ENCODE measurements around the gene CFAP53.

Gene CFAP53

GRCh38 chr18:50177294-50177992 lies 88.9 kb downstream of the CFAP53 start:
- ATAC-seq (replicated peaks; ENCODE audit: extremely low read depth, poor library complexity, severe bottlenecking): no peak
- Mint-ChIP-seq H3K27ac (ENCODE audit: low read depth) (no peak overlapping the region), H3K27me3 (peaks cover 59% of the 10 kb centered on the region), H3K4me1 (no peaks in the 10 kb centered on the region), H3K9me3 (no peaks in the 10 kb centered on the region), H3K36me3 (ENCODE audit: insufficient read depth) (no peaks in the 10 kb centered on the region), H3K4me3 (no peak overlapping the region)
- DNase-seq (ENCODE audit: low spot score in 2 of 2): no peak

All from central memory CD8-positive, alpha-beta T cell (primary cell).